ENCODE measurements around the gene ZSCAN25. TPM values are rescaled to one million over a fixed set of nuclear protein-coding genes. Genes with fewer than 3 reads are reported as not detected.
"Not testable (repeated sequence)": the region's sequence is repeated elsewhere in the genome, so short reads cannot be mapped to it uniquely, and the experiment has no call there.

The ZSCAN25 gene
- total RNA-seq (2012; rRNA removed): 6.3 and 8.4 TPM in 2 replicates

DNA sequence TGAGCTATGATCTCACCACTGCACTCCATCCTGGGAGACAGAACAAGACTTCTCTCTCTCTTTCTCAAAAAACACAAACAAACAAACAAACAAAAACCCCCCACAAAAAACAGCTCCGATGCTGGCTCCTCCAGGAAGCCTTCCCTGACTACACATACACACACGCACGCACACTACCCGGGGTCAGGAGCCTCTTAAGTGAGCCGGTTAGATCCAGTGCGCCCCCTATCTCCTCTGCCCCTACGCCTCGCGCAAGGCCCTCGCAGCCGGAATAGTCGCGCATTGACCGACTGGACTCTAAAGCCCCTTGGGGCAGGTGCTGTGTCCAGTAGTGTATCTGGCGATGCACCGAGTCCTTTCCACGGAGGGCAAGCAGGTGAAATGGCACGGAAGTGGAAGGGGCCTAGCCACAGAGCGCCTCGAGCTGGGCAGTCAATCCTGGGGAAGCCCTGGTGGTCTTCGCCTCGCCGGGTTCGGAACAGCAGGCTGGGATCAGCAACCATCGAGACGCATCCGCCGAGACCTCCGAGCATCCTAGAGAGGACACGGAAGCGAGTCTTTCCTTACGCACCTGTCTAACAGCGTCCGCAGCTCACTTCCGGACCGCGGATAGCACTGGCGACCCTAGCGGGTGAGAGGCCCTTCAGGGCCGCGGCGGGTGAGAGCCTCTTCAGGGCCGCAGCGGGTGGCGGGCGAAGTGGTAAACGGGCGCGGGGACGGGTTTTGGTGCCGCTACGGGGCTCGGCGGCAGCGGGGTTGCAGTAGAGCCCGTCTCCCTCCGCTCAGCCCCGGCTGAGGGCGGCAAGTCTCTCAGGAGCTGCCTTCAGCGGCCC lies at the start of gene ZSCAN25:
Gene ZSCAN25 (plus strand): TSS at position 588 of the 833 bp plus-strand sequence. CDS start 2,661 bp downstream, outside the sequence.
- Histone ChIP-seq H3K9me3 (replicated peaks; ENCODE audit: low read length) (no peaks in the 10 kb centered on the region), H3K4me1 (ENCODE audit: control insufficient read depth, insufficient read depth, low read length) (peaks cover 15% of the 10 kb centered on the region), H3K4me3 (ENCODE audit: low read length) (peak within 1 kb of the TSS; percentile 89), H3K27me3 (ENCODE audit: control insufficient read depth, insufficient read depth, low read length) (no peaks in the 10 kb centered on the region), H3K4me2 (ENCODE audit: low read length) (peak within 1 kb of the TSS; percentile 90), H3K9ac (ENCODE audit: low read depth, low read length) (peak within 1 kb of the TSS; percentile 88), H3K36me3 (ENCODE audit: insufficient read depth, low read length) (peaks cover 27% of the 10 kb centered on the region)

DNA sequence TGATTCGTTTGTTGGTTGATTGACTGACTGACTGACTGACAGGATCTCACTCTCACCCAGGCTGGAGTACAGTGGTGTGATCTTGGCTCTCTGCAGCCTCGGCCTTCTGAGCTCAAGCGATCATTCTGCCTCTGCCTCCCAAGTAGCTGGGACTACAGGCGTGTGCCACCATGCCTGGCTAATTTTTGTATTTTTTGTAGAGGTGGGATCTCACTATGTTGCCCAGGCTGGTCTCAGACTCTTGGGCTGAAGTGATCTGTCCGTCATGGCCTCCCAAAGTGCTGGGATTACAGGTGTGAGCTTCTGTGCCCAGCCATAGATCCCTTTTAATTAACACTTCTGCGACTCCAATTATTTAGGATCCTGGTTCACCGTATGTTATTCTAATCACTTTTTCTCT lies 48.0 kb upstream of the ZSCAN25 start:
- not testable (repeated sequence) for H3K27me3 ChIP-seq (ENCODE audit: control insufficient read depth, insufficient read depth, low read length); H3K4me3 ChIP-seq (ENCODE audit: low read length); H3K9ac ChIP-seq (ENCODE audit: low read depth, low read length); H3K9me3 ChIP-seq (replicated peaks; ENCODE audit: low read length); H3K4me1 ChIP-seq (ENCODE audit: control insufficient read depth, insufficient read depth, low read length); H3K4me2 ChIP-seq (ENCODE audit: low read length)
- peaks cover 81% of the 10 kb centered on the region for H3K36me3 ChIP-seq (ENCODE audit: insufficient read depth, low read length)

DNA sequence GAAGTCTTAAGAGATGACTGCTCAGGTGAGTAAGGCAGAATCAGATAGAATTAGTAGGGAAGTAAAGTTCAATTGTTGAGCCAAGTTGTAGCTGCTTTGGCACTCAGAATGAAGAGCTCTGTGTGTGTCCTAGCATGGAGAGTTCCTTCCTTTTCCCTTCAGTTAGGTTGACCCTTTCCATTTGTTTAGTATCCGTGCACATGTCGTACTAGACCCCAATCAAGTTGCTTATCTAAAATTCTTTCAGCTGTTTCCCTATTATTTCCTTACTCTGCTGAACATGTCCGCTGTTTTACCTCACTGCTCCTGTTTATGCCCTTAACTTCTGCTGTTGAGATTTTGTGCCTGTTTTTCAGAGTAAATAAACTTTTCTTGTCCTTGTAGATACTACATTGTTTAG lies 45.0 kb upstream of the ZSCAN25 start:
- Histone ChIP-seq H3K36me3 (ENCODE audit: insufficient read depth, low read length) (peaks cover 60% of the 10 kb centered on the region), H3K9me3 (replicated peaks; ENCODE audit: low read length) (no peaks in the 10 kb centered on the region), H3K4me3 (ENCODE audit: low read length) (no peak overlapping the region), H3K4me2 (ENCODE audit: low read length) (no peak overlapping the region), H3K9ac (ENCODE audit: low read depth, low read length) (no peak overlapping the region), H3K4me1 (ENCODE audit: control insufficient read depth, insufficient read depth, low read length) (no peaks in the 10 kb centered on the region), H3K27me3 (ENCODE audit: control insufficient read depth, insufficient read depth, low read length) (no peaks in the 10 kb centered on the region)

DNA sequence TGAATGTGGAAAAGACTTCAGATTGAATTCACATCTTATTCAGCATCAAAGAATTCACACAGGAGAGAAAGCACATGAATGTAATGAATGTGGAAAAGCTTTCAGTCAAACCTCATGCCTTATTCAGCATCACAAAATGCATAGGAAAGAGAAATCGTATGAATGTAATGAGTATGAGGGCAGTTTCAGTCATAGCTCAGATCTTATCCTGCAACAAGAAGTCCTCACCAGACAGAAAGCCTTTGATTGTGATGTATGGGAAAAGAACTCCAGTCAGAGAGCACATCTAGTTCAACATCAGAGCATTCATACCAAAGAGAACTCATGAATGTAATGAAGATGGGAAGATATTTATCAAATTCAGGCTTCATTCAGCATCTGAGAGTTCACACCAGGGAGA lies 43.5 kb upstream of the ZSCAN25 start:
- Histone ChIP-seq H3K4me1 (ENCODE audit: control insufficient read depth, insufficient read depth, low read length) (no peaks in the 10 kb centered on the region), H3K9ac (ENCODE audit: low read depth, low read length) (no peak overlapping the region), H3K4me3 (ENCODE audit: low read length) (no peak overlapping the region), H3K36me3 (ENCODE audit: insufficient read depth, low read length) (peaks cover 60% of the 10 kb centered on the region), H3K4me2 (ENCODE audit: low read length) (no peak overlapping the region), H3K27me3 (ENCODE audit: control insufficient read depth, insufficient read depth, low read length) (no peaks in the 10 kb centered on the region), H3K9me3 (replicated peaks; ENCODE audit: low read length) (no peaks in the 10 kb centered on the region)

DNA sequence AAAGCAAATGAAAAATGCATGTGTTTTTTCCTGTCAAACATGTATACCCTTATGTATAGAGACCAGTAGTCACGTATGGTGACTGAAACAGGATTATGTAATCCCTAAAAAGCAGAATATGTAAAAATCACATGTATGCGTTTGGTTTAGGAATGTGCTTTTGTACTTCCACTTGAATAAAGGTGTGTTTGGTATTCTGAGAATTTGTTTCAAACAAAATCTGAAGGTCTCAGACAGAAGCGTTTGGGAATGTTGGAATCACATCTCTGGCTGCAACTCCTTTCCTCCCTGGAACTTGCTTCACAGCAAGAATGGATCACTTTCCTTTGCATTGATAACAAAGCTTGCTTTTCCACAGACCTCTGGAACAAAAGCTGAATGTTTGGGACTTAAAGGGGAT lies 40.5 kb upstream of the ZSCAN25 start:
- no peaks in the 10 kb centered on the region for H3K9me3 ChIP-seq (replicated peaks; ENCODE audit: low read length)
- no peaks in the 10 kb centered on the region for H3K27me3 ChIP-seq (ENCODE audit: control insufficient read depth, insufficient read depth, low read length)
- peaks cover 33% of the 10 kb centered on the region for H3K36me3 ChIP-seq (ENCODE audit: insufficient read depth, low read length)
- H3K4me3 ChIP-seq (ENCODE audit: low read length): no peak overlapping the region
- H3K4me1 ChIP-seq (ENCODE audit: control insufficient read depth, insufficient read depth, low read length): peaks cover 8% of the 10 kb centered on the region
- no peak overlapping the region for H3K4me2 ChIP-seq (ENCODE audit: low read length)
- no peak overlapping the region for H3K9ac ChIP-seq (ENCODE audit: low read depth, low read length)

DNA sequence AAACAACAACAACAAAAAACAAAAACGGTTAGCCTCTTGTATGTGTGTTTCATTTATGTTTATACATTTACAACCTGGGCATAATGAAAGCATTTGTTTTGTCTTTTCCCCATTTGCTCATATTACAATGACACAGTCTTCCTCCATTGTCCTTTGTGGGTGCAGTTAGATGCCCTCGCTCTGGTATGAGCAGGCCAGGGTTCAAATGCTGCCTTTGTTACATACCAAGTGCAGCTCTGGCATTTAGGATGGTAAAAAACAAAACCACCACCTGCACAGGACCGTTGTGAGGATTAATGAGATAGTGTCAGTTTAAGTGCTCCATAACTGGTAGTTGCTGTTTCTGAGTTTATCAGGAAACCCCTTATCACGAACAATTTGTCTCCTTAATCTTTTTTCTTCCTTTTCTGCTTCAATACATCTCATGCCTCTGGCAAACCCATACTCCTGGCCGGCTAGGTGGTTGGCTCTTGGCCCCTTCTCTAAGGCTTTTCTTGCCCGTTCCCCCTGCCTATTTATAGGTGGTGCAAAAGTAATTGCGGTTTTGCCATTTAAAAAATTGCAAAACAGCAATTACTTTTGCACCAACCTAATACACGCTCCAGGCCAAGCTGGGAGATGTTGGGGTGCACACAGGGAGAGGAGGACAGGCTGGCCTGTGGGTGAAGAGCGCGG lies 37.3 kb upstream of the ZSCAN25 start:
- peak overlapping the region; percentile 74 for H3K4me3 ChIP-seq (ENCODE audit: low read length)
- no peaks in the 10 kb centered on the region for H3K9me3 ChIP-seq (replicated peaks; ENCODE audit: low read length)
- H3K36me3 ChIP-seq (ENCODE audit: insufficient read depth, low read length): peaks cover 3% of the 10 kb centered on the region
- no peaks in the 10 kb centered on the region for H3K27me3 ChIP-seq (ENCODE audit: control insufficient read depth, insufficient read depth, low read length)
- peak overlapping the region; percentile 58 for H3K9ac ChIP-seq (ENCODE audit: low read depth, low read length)
- peaks cover 8% of the 10 kb centered on the region for H3K4me1 ChIP-seq (ENCODE audit: control insufficient read depth, insufficient read depth, low read length)
- peak overlapping the region; percentile 97 for H3K4me2 ChIP-seq (ENCODE audit: low read length)

DNA sequence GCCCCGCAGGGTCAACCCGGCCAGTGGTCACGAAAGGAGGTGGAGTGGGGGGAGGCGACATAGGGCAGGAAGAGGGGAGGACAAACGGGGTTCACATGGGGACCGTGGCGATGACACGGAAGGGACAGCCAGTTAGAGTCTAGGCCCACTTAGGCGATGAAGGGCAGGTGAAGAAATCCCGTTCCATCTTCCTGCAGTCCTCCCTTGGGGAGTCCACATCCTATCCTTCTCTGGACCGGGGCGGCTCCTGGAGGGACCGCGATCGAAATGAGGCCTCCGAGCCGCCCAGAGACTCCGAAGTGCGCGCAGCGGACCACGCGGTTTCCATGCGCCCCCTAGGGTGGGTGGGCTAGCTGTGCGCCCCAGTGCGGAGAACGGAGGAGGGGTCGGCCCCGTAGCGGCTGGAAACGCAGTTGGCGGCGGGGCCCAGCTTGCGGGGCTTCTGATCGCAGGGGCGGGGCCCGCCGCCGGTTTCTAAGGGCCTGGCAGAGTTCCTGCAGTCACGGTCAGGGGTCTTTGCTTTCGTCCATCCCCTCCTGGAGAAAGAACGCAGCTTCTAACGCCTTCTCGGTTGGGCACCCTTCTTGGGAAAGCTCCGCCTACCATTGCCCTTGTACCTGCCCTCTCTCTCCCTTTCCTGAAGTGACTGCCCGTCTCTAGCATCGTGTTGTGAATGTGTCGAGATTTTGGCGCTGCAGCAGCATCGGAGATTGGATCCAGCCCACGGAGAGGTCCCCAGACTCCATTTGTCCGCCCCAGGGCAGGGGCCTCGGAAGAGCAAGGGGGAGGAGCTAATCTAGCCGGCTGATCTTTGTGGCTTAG lies 36.6 kb upstream of the ZSCAN25 start:
- H3K27me3 ChIP-seq (ENCODE audit: control insufficient read depth, insufficient read depth, low read length): no peaks in the 10 kb centered on the region
- H3K9ac ChIP-seq (ENCODE audit: low read depth, low read length): peak overlapping the region; percentile 58
- peak overlapping the region; percentile 74 for H3K4me3 ChIP-seq (ENCODE audit: low read length)
- H3K4me1 ChIP-seq (ENCODE audit: control insufficient read depth, insufficient read depth, low read length): peaks cover 8% of the 10 kb centered on the region
- H3K4me2 ChIP-seq (ENCODE audit: low read length): peak overlapping the region; percentile 97
- no peaks in the 10 kb centered on the region for H3K9me3 ChIP-seq (replicated peaks; ENCODE audit: low read length)
- no peaks in the 10 kb centered on the region for H3K36me3 ChIP-seq (ENCODE audit: insufficient read depth, low read length)

DNA sequence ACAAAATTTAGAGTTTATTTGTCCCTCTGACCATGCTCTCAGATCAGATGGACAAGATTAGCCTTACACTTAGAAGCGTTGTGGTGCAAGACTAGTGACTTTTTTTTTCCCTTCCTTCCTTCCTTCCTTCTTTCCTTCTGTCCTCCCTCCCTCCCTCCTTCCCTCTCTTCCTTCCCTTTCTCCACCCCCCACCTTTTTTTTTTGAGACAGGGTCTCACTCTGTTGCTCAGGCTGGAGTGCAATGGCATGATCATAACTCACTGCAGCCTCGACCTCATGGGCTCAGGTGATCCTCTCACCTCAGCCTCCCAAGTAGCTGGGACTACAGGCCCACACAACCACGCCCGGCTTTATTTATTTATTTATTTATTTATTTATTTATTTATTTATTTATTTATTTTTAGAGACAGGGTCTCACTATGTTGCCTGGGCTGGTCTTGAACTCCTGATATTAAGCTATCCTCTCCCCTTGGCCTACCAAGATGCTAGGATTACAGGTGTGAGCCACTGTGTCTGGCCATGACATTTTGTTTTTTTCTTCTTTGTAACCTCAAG lies 35.9 kb upstream of the ZSCAN25 start:
- H3K36me3 ChIP-seq (ENCODE audit: insufficient read depth, low read length); H3K9ac ChIP-seq (ENCODE audit: low read depth, low read length); H3K9me3 ChIP-seq (replicated peaks; ENCODE audit: low read length); H3K27me3 ChIP-seq (ENCODE audit: control insufficient read depth, insufficient read depth, low read length); H3K4me1 ChIP-seq (ENCODE audit: control insufficient read depth, insufficient read depth, low read length): not testable (repeated sequence)
- Histone ChIP-seq H3K4me2 (ENCODE audit: low read length) (peak overlapping the region; percentile 97), H3K4me3 (ENCODE audit: low read length) (peak overlapping the region; percentile 74)

DNA sequence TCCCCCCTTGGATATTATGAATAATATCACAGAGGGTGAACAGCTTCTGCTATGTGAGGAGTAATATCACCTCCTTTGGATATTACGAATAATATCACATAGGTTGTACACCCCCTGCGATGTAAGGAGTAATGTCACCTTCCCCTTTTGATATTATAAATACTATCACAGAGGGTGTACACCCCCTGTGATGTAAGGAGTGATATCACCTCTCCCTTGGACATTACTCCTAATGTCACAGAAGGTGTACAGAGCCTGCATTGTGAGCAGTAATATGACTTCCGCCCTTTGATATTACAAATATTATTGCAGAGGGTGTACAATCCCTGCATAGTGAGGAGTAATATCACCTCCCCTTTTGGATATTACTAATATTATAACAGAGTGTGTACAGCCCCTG lies 27.9 kb upstream of the ZSCAN25 start:
- H3K36me3 ChIP-seq (ENCODE audit: insufficient read depth, low read length): no peaks in the 10 kb centered on the region
- H3K9ac ChIP-seq (ENCODE audit: low read depth, low read length): no peak overlapping the region
- no peak overlapping the region for H3K4me3 ChIP-seq (ENCODE audit: low read length)
- no peak overlapping the region for H3K4me2 ChIP-seq (ENCODE audit: low read length)
- H3K27me3 ChIP-seq (ENCODE audit: control insufficient read depth, insufficient read depth, low read length): no peaks in the 10 kb centered on the region
- H3K4me1 ChIP-seq (ENCODE audit: control insufficient read depth, insufficient read depth, low read length): no peaks in the 10 kb centered on the region
- no peaks in the 10 kb centered on the region for H3K9me3 ChIP-seq (replicated peaks; ENCODE audit: low read length)

DNA sequence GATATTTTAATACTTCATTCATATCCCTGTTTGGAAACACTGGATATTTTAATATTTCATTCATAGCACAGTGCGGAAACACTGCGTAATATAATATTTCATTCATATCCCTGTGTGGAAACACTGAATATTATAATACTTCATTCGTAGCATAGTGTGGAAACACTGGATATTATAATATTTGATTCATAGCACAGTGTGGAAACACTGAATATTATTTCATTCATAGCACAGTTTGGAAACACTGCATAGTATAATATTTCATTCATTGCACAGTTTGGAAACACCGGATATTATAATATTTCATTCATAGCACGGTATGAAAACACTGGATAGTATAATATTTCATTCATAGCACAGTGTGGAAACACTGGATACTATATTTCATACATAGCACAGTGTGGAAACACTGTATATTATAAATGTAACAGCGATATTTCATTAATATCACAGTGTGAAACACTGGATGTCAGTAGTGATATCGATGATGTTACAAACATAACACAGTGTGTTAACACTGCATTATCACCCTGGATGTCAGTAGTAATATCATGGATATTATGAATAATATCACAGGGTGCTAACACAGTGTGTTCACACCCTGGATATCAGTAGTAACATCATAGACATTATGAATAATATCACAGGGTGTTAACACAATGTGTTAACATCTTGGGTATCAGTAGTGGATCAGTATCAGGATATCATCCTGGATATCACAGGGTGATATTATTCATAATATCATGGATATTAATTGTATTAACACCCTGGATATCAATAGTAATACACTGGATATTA lies 21.6 kb upstream of the ZSCAN25 start:
- Histone ChIP-seq H3K4me1 (ENCODE audit: control insufficient read depth, insufficient read depth, low read length) (no peaks in the 10 kb centered on the region), H3K27me3 (ENCODE audit: control insufficient read depth, insufficient read depth, low read length) (no peaks in the 10 kb centered on the region), H3K4me2 (ENCODE audit: low read length) (no peak overlapping the region), H3K9me3 (replicated peaks; ENCODE audit: low read length) (no peaks in the 10 kb centered on the region), H3K36me3 (ENCODE audit: insufficient read depth, low read length) (no peaks in the 10 kb centered on the region), H3K4me3 (ENCODE audit: low read length) (no peak overlapping the region), H3K9ac (ENCODE audit: low read depth, low read length) (no peak overlapping the region)

Measured in skeletal muscle satellite cell (primary cell).